ENCODE measurements around the gene LSS.
"Not testable (repeated sequence)": the region's sequence is repeated elsewhere in the genome, so short reads cannot be mapped to it uniquely, and the experiment has no call there.

The LSS gene

DNA sequence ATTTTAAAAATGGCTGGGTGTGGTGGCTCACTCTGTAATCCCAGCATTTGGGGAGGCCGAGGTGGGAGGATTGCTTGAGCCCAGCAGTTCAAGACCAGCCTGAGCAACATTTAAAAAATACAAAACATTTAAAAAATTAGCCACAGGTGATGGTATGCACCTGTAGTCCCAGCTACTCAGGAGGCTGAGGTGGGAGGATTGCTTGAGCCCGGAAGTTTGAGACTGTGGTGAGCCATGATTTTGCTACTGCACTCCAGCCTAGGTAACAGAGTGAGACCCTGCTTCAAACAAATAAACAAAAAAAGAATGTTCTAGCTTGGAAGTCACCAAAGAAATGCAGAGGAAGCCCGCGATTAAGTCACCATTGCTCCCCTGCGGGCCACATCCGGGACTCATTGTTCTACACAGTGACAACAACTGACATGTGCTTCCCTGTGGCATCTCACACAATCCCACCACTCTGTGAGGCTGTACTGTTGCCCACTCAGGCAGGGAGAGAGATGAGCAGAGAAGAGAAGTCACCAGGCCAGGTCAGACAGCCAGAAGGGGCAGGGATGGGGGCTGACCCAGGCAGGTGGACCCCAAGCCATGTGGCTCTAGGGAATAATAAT lies 25.9 kb downstream of the LSS start:
- DNase-seq, result no peak

DNA sequence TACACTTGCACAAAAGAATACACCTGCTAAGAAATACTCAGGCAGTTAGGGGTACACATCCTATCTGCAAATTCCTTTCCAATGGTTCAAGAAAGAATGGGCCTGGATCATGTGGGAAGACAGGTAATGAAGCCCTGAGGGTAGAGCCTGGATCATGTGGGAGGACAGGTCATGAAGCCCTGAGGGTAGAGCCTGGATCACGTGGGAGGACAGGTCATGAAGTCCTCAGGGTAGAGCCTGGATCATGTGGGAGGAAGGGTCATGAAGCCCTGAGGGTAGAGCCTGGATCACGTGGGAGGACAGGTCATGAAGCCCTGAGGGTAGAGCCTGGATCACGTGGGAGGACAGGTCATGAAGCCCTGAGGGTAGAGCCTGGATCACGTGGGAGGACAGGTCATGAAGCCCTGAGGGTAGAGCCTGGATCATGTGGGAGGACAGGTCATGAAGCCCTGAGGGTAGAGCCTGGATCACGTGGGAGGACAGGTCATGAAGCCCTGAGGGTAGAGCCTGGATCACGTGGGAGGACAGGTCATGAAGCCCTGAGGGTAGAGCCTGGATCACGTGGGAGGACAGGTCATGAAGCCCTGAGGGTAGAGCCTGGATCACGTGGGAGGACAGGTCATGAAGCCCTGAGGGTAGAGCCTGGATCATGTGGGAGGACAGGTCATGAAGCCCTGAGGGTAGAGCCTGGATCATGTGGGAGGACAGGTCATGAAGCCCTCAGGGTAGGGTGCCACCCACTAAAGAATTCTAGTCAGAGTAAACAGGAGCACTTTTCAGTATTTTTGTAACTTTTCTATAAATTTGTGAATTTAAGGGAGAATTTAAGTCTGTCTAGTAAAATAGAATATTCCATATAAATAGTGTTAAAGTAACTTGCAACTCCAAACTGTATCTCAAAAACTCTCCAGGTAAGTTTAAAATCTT lies 27.4 kb downstream of the LSS start:
- DNase-seq, result not testable (repeated sequence)

DNA sequence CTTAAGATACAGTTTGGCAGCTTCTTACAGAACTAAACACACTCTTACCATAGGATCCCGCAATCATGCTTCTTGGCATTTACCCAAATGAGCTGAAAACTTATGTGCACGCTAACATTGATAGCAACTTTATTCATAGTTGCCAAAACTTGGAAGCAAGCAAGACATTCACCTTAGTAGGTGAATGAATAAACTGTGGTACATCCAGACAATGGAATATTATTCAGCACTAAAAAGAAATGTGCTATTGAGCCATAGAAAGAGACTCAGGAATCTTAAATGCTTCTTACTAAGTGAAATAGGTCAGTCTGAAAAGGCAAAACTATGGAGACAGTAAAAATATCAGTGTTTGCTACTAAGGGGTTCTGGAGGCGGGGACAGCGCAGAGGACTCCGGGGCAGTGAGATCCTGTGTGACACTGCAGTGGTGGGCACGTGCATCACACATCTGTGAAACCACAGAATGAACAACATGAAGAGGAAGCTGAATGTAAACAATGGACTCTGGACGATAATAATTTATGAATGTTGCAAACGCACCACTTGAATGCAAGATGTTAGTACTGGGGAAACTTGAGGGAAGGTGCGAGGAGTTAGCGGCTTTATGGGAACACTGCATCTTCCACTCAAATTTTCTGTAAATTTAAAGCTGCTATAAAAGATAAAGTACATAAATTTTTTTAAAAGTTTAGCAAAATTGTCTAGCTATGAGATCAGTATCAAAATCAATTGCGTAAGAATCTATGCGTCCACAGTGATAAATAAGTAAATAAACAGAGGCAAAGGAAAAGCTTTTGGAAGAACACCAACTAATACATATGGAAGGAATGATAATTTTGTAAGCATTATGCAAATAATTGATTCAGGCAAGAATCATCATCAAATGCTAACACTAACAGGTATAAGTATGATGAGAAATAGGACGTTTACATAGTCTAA lies 28.9 kb downstream of the LSS start:
- no peak for DNase-seq

- no peak for DNase-seq
These were observed 31.8 kb downstream of the LSS start for GRCh38 chr21:46196733-46197132.

DNA sequence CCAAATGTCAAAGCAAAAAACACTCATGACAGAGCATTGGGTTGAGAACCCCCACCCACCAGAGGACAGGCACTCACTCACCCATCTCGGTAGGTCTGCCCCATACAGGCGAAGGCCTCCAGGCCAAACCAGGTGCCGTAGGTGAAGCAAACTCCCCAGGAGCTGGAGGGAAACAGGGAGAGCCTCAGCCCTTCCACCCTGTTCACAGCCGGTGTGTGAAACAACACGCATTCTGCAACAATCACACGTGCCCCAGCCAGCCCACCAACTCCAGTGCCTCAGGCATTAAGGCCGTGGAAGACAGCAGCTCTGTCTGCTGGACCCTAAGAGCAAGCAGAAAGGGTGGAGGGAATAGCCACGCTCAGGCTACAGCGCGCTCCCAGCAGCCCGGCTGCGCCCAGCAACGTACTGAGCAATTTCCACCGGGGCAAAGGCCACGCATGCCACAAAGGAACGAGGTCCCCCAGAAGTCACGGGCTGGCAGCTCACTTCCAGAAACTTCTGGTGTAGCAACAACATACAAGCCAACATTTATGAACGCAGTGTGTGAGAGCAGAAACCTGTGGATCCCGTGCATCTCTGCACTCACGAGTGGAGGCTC lies 32.9 kb downstream of the LSS start:
- no peak for DNase-seq

DNA sequence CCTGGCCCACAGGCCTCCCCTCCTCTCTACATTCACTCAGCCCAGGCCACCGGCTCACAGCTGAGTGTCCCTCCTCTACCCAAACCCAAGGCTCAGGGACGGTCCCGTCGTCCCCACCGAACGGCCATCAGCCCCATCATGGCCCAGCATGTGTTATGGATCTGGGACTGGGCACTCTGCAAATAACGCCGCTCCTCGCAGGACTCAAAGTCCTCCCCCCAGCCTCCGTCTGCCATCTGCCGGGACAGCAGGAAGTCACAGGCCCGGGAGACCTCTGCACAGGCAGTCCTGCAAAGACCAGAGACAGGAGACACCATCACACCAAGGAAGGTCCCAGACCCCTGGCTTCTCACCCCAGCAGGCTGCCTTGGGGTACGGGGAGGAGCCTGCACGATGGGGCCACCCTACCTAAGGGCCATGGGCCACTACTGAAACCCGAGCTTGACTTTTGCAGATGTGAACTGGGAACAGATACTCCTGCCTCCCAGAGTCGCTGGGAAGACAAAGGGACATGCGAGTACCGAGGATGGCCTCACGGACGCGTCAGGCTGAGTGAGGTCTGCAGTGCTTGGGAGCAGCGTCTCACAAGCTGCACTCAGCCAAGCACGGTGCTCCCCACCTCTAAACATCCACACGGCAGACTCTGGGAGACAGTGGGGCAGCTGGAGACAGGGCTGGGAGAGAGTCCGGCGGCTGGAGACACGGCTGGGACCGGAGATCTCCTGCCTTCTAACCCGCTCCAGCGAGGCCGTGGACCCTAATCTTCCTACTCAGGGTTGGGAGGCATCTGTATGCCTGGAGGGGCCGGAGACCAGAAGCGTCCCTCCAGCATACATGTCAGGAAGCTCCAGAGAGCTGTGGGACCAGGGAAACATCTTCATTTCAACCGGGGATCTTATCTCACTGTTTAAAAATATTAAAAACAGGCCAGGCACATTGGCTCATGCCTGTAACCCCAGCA lies 33.9 kb downstream of the LSS start:
- no peak for DNase-seq

DNA sequence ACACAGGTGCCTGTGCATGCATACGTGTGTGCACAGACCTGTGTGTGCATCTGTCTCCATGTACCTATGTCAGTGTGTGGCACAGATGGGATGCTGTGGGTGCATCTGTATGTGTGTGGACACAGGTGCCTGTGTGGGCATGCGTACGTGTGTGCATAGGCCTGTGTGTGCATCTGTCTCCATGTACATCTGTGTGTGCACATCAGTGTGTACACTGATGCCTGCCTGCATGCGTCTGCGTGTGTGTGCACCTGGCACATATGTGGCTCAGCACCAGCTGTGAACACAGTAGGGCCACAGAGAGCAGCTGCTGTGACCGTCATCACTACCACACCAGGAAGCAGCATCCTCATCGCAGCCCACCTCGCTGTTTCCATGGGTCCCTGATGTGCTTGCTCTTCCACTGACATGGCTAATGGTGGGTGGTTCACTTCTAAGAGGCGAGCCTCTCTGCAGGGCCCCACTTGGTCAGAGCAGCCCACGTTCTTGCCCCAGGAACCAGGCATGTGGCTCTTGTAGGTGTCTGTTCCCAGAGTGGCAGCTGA lies 34.7 kb downstream of the LSS start:
- no peak for DNase-seq

DNA sequence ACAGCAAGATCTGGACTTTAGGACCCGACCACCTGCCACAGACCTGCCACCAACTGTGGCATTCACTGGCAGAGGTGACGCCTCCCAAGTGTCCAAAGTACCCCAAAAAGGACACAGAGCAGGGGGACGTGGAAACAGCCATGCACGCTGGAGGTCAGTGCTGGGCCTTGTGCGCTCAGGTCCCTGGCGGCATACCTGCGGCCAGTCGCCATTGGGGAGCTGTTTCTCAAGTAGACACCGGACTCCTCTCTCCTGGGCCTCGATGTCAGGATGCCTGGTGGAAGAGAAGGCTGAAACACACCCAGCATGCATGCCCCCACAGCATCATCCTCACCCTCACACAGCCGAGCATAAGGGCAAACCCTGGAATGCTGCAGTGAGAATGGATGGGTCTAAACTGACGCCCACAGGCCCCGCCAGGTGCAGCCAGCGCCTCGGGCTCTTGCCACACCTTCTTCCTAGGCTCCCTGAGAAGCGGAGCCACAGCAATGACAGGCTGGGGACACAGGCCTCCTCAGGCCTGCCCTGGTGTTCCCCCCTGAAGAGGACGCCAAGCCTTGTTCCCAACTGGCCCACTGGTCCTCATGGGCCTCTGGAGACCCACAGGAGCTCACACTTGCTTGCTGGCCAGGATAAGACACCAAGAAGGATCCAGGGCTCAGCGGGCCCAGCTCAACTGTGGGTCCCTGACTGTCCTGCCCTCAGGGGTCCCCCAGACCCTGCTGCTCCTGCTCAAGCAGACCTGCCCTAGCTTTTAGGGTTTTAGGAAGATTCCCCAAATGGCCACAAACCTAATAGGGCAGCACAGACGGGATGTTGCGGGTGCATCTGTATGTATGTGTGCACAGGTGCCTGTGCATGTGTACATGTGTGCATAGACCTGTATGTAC lies 36.6 kb downstream of the LSS start:
- DNase-seq, result no peak

DNA sequence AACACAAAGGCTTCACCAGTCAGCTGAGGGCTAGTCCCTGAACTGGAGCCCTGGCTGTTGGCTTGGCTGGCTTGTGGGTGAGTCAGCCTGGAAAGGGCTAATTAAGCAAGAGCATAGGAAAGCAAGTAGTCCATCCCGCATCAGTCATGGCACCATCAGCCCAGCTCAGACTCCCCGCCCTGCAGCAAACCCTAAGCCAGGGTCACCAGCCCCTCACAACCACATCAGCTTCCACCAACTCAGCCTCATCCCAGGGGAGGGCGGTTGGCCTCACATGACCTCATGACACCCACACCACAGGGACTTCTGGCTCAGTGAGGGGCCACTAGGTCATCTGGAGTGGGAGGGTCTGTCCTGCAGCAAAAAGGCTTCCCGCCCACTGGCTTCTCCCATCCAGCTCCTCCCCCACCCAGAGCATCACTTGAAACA lies 37.3 kb downstream of the LSS start:
- no peak for DNase-seq

DNA sequence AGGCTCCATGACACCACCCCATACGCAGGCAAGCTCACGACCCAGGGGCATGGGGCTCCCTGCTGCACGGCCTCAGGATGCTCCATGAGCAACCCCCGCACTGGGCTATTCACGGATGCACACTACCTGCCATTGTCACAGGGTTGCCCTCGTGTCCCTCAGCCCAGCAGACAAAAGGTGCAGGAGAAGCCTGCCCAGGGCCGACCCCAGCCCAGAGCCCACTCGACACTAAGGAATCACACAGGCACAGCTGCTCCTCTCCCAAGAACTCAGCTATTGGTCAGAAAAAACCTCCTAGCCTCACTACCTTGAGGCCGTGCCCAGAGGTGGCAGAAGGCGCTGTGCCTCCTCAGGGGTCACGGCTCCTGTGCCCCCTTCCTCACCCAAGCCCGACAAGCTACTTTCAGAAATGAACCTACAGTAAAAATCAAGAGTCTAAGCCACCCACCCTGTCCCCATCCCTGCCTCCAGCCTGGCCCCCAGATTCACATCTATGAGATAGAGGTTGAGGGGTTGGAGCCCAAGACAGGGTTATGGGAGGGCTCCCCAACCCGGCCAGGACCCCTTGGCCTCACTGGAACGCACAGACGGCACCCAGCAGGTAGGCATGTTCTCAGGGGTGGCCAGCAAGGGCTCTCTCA lies 38.0 kb downstream of the LSS start:
- DNase-seq, result no peak

- no peak for DNase-seq
These were observed 38.5 kb downstream of the LSS start for GRCh38 chr21:46189959-46190490.

DNA sequence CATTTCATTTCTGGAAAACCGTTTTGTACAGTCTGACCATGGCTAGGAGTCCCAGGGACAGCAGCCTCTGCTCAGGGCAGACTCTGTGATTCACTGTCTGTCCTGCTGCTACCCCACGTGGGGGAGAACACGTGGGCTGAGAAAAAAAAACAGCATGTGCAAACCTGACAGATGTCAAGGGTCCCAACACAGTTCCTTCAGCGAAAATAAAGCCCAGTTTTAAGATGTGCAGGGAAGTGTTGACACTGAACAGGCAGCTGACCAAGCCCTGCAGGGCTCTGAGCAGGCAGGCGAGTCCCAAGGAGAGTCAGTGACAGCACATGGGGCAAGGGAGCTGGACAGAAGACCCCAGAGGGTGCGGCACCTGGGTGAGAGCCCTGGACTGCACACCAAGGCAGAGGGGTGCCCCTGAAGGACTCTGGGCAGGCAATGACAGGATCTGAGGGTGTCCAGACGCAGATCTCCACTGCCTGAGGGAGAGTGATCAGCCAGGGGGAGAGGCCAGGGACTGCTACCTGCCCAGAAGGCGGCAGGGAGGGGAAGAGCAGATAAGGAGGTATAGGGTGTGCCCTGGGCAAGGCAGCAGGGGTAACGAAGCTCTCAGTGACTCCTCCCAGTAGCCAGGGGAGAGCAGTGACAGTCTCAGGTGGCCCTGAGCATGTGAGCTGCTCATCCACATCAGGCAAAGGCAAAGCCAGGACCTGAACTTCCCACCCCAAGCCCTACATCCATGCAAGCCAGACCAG lies 39.2 kb downstream of the LSS start:
- no peak for DNase-seq

- peak; percentile 59 for DNase-seq
These were observed 40.1 kb downstream of the LSS start for GRCh38 chr21:46188226-46189212.

GRCh38 chr21:46187814-46188213 lies 40.8 kb downstream of the LSS start:
- no peak for DNase-seq

DNA sequence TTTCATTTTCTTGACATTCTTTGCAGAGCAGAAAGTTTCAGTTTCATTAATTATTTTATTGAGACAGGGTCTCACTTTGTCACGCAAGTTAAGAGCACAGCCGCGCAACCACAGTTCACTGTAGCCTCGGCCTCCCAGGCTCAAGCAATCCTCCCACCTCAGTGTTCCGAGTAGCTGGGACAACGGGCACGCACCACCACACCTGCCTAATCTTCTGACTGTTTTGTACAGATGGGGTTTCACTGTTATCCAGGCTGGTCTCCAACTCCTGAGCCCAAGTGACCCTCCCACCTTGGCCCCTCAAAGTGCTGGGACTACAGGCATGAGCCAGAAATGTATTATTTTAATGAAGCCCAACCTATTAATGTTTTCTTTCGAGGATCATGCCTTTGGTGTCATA lies 41.3 kb downstream of the LSS start:
- DNase-seq, result no peak

- no peak for DNase-seq
These were observed 42.9 kb downstream of the LSS start for GRCh38 chr21:46185716-46186115.

All from NCI-H2029 (cell line).